ENCODE data around the gene SLC31A2.

SLC31A2 gene

GRCh38 chr9:113151696-113152630 is 1.2 kb downstream of the SLC31A2 start:
- no peak for DNase-seq

GRCh38 chr9:113152699-113153098 is 1.9 kb downstream of the SLC31A2 start:
- DNase-seq, result no peak

- no peak for DNase-seq
Measured at GRCh38 chr9:113153599-113153998, 2.8 kb downstream of the SLC31A2 start.

GRCh38 chr9:113154471-113154870 is 3.7 kb downstream of the SLC31A2 start:
- peak; percentile 41 for DNase-seq

GRCh38 chr9:113154946-113155345 is 4.1 kb downstream of the SLC31A2 start:
- no peak for DNase-seq

GRCh38 chr9:113155911-113156588 is 5.2 kb downstream of the SLC31A2 start:
- no peak for DNase-seq

GRCh38 chr9:113156880-113157279 is 6.1 kb downstream of the SLC31A2 start:
- DNase-seq, result no peak

- no peak for DNase-seq
Measured at GRCh38 chr9:113158446-113158845, 7.6 kb downstream of the SLC31A2 start.

GRCh38 chr9:113160571-113160970 is 9.8 kb downstream of the SLC31A2 start:
- no peak for DNase-seq

GRCh38 chr9:113163001-113163400 is 12.2 kb downstream of the SLC31A2 start:
- DNase-seq, result no peak

GRCh38 chr9:113164536-113165300 is 13.9 kb downstream of the SLC31A2 start:
- DNase-seq, result no peak

- DNase-seq, result no peak
Measured at GRCh38 chr9:113166039-113166438, 15.2 kb downstream of the SLC31A2 start.

GRCh38 chr9:113168809-113169208 is 18.0 kb downstream of the SLC31A2 start:
- no peak for DNase-seq

- DNase-seq, result no peak
Measured at GRCh38 chr9:113173341-113173740, 22.5 kb downstream of the SLC31A2 start.

GRCh38 chr9:113176803-113177202 is 26.0 kb downstream of the SLC31A2 start:
- no peak for DNase-seq

GRCh38 chr9:113177251-113177650 is 26.4 kb downstream of the SLC31A2 start:
- DNase-seq, result no peak

- no peak for DNase-seq
Measured at GRCh38 chr9:113178087-113178486, 27.3 kb downstream of the SLC31A2 start.

- DNase-seq, result no peak
Measured at GRCh38 chr9:113179839-113180238, 29.0 kb downstream of the SLC31A2 start.

- no peak for DNase-seq
Measured at GRCh38 chr9:113181165-113181564, 30.4 kb downstream of the SLC31A2 start.

GRCh38 chr9:113183956-113184488 is 33.2 kb downstream of the SLC31A2 start:
- no peak for DNase-seq

GRCh38 chr9:113184539-113184938 is 33.7 kb downstream of the SLC31A2 start:
- no peak for DNase-seq

- DNase-seq, result no peak
Measured at GRCh38 chr9:113185271-113185670, 34.5 kb downstream of the SLC31A2 start.

GRCh38 chr9:113186137-113186755 is 35.4 kb downstream of the SLC31A2 start:
- DNase-seq, result no peak
